Thyroid gland (tissue), 4 donors: ENCODE data around the gene LRFN4. TPM values are rescaled to one million over a fixed set of nuclear protein-coding genes. Genes with fewer than 3 reads are reported as not detected.

ENCODE experiments used
- DNase-seq, 2 donors: peaks; one replicate each; pipeline ENCODE4 v3.0.0-alpha.2; 2019
- H3K27ac ChIP-seq, 3 donors: fragments of 200-600 bp; sonication (generic); 1 replicate in 2 of 3; 2 replicates in 1 of 3; pipeline ENCODE4 v1.5.1; 2016 to 2019; ENCODE audit warnings: mild to moderate bottlenecking in 1 of 3, moderate library complexity in 1 of 3
- H3K27me3 ChIP-seq: fragments of 200-600 bp; sonication (generic); one replicate; pipeline ENCODE4 v1.5.1; 2019
- H3K36me3 ChIP-seq, 2 donors: fragments of 200-600 bp; sonication (generic); one replicate each; pipeline ENCODE4 v1.5.1; 2016 to 2019
- H3K4me1 ChIP-seq, 2 donors: fragments of 200-600 bp; sonication (generic); one replicate each; pipeline ENCODE4 v1.5.1; 2017 to 2019
- H3K4me3 ChIP-seq, 3 donors: fragments of 200-600 bp; sonication (generic); replicated peaks in 1 of 3; 1 replicate in 2 of 3; 2 replicates in 1 of 3; pipeline ENCODE4 v1.5.1; 2016; ENCODE audit warnings: mild to moderate bottlenecking in 1 of 3
- H3K9me3 ChIP-seq: fragments of 200-600 bp; sonication (generic); one replicate; pipeline ENCODE4 v1.5.1; 2017
- CTCF ChIP-seq, 6 experiments: fragments of 200-600 bp in 3 of 6; fragments of 450-650 bp in 3 of 6; sonication (generic) in 3 of 6; IDR thresholded peaks; one replicate each; pipeline ENCODE4 v1.5.1; 2016 to 2019; ENCODE audit warnings: antibody characterized with exemption in 6 of 6, mild to moderate bottlenecking in 2 of 6, inconsistent platforms in 1 of 6, moderate library complexity in 1 of 6
- POLR2A ChIP-seq, 2 donors: fragments of 450-650 bp; IDR thresholded peaks; one replicate each; pipeline ENCODE4 v1.6.1; 2017; ENCODE audit warnings: antibody characterized with exemption in 2 of 2, mild to moderate bottlenecking in 2 of 2, moderate library complexity in 1 of 2
- WGBS, 2 donors: methylation state at CpG; one replicate each; pipeline ENCODE4 v1.1.5; 2017; 5-methylcytosine and 5-hydroxymethylcytosine counted together
- intact Hi-C: fragments of 100-400 bp; cut with DNase I; formaldehyde crosslinking; loops from one replicate; pipeline ENCODE4 v1.15.1; 2023
- total RNA-seq, 4 donors: library from RNA; depleted of rRNA; stranded (reverse); fragments of >200 nt; gene quantifications; one replicate each; pipeline ENCODE4 v1.2.3, GENCODE V29; 2016

The LRFN4 gene
- total RNA-seq, 4 donors from 2014 or later = 4.7 to 7.5 (median 5.9) TPM

- H3K27ac ChIP-seq = no peak overlapping the region
Observed at GRCh38 chr11:66879583-66879982, 22.7 kb downstream of the LRFN4 start.

GRCh38 chr11:66879999-66880398, 23.1 kb downstream of the LRFN4 start:
- no peak for DNase-seq
- H3K36me3 ChIP-seq = no peaks in the 10 kb centered on the region
- no peaks in the 10 kb centered on the region for H3K27me3 ChIP-seq
- WGBS, 2 donors = 90 to 94% methylated on average over 8 of the region's 8 CpGs
- H3K9me3 ChIP-seq = no peaks in the 10 kb centered on the region
- no peak for TF ChIP-seq CTCF (IDR thresholded peaks at IDR 0.05)
- no peak for TF ChIP-seq POLR2A (IDR thresholded peaks at IDR 0.05)
- intact Hi-C loops = no loop called here
- peaks cover 4 to 25% of the 10 kb centered on the region in 2 donors for H3K4me1 ChIP-seq
- no peak overlapping the region for H3K4me3 ChIP-seq
- no peak overlapping the region for H3K27ac ChIP-seq

More at GRCh38 chr11:66879583-66879982, 22.7 kb downstream of the LRFN4 start:
- no peak overlapping the region for H3K4me3 ChIP-seq
- DNase-seq = no peak
- no peaks in the 10 kb centered on the region for H3K36me3 ChIP-seq
- intact Hi-C loops = no loop called here
- no peaks in the 10 kb centered on the region for H3K9me3 ChIP-seq
- WGBS, 2 donors = 92 to 95% methylated on average over 9 of the region's 9 CpGs
- no peaks in the 10 kb centered on the region for H3K27me3 ChIP-seq
- H3K4me1 ChIP-seq = peaks cover 4 to 25% of the 10 kb centered on the region in 2 donors
- no peak for TF ChIP-seq POLR2A (IDR thresholded peaks at IDR 0.05)
- no peak for TF ChIP-seq CTCF (IDR thresholded peaks at IDR 0.05)

- Histone ChIP-seq H3K4me3 (no peak overlapping the region), H3K9me3 (no peaks in the 10 kb centered on the region), H3K4me1 (peaks cover 4 to 25% of the 10 kb centered on the region in 2 donors), H3K27me3 (no peaks in the 10 kb centered on the region), H3K27ac (no peak overlapping the region), H3K36me3 (no peaks in the 10 kb centered on the region)
- TF ChIP-seq CTCF (IDR thresholded peaks at IDR 0.05) (no peak), POLR2A (IDR thresholded peaks at IDR 0.05) (no peak)
- DNase-seq = peak; percentile 85 to 89
- 41 to 45% methylated on average over 12 to 13 of the region's 14 CpGs for WGBS, 2 donors
- intact Hi-C loops = no loop called here
Observed at GRCh38 chr11:66880496-66881450, 23.9 kb downstream of the LRFN4 start.

- H3K27me3 ChIP-seq = no peaks in the 10 kb centered on the region
- 92 to 93% methylated on average over 4 to 9 of the region's 10 CpGs for WGBS, 2 donors
- H3K4me3 ChIP-seq = no peak overlapping the region
- no peaks in the 10 kb centered on the region for H3K36me3 ChIP-seq
- H3K9me3 ChIP-seq = no peaks in the 10 kb centered on the region
- DNase-seq = no peak
- H3K27ac ChIP-seq = no peak overlapping the region
- intact Hi-C loops = no loop called here
- peaks cover 4 to 25% of the 10 kb centered on the region in 2 donors for H3K4me1 ChIP-seq
- TF ChIP-seq CTCF (IDR thresholded peaks at IDR 0.05) = no peak
- no peak for TF ChIP-seq POLR2A (IDR thresholded peaks at IDR 0.05)
Observed at GRCh38 chr11:66881451-66881835, 24.6 kb downstream of the LRFN4 start.

GRCh38 chr11:66881927-66882452, 25.1 kb downstream of the LRFN4 start:
- no peaks in the 10 kb centered on the region for H3K9me3 ChIP-seq
- DNase-seq = no peak
- H3K36me3 ChIP-seq = no peaks in the 10 kb centered on the region
- intact Hi-C loops = no loop called here
- H3K27ac ChIP-seq = peak overlapping the region in 1 of 3 donors; percentile 75
- TF ChIP-seq POLR2A (IDR thresholded peaks at IDR 0.05) (no peak), CTCF (IDR thresholded peaks at IDR 0.05) (no peak)
- WGBS, 2 donors = 73 to 78% methylated on average over 7 to 8 of the region's 9 CpGs
- H3K27me3 ChIP-seq = no peaks in the 10 kb centered on the region
- no peak overlapping the region for H3K4me3 ChIP-seq
- peaks cover 7 to 25% of the 10 kb centered on the region in 2 donors for H3K4me1 ChIP-seq
